PC-3 (cell line): ENCODE measurements around the gene GPR176.

ENCODE experiments used
- CTCF ChIP-seq: fragments of 300-600 bp; sonication (generic); conservative IDR thresholded peaks from 2 replicates; pipeline ENCODE4 v1.5.1; 2017; ENCODE audit warnings: antibody characterized with exemption, low read depth, mild to moderate bottlenecking, low read length
- EZH2 ChIP-seq: fragments of 300-600 bp; sonication (generic); IDR thresholded peaks from one replicate; pipeline ENCODE4 v1.6.1; 2017; ENCODE audit warnings: antibody characterized with exemption, mild to moderate bottlenecking, low read length; ENCODE audit not compliant: unreplicated experiment
- EZH2phosphoT487 ChIP-seq: fragments of 300-600 bp; sonication (generic); IDR thresholded peaks from 2 replicates; pipeline ENCODE4 v1.6.1; 2018; ENCODE audit warnings: mild to moderate bottlenecking, antibody characterized with exemption, low read length, borderline replicate concordance

- no peak for TF ChIP-seq CTCF
- TF ChIP-seq EZH2, result no peak
- TF ChIP-seq EZH2phosphoT487, result no peak
Measured at GRCh38 chr15:39886418-39886817, 33.6 kb downstream of the GPR176 start.
